ENCODE results near the gene H19. TPM values are rescaled to one million over a fixed set of nuclear protein-coding genes. Genes with fewer than 3 reads are reported as not detected.

Gene H19
- total and polyA plus RNA-seq, 12 donors = 338 to 22,690 (median 2,698) TPM

- TF ChIP-seq CTCF (IDR thresholded peaks at IDR 0.05) = no peak
- TF ChIP-seq POLR2A (IDR thresholded peaks at IDR 0.05) = no peak
- Histone ChIP-seq H3K4me1 (replicated peaks in 1 of 2) (no peaks in the 10 kb centered on the region), H3K27me3 (no peaks in the 10 kb centered on the region), H3K36me3 (replicated peaks in 1 of 2) (no peaks in the 10 kb centered on the region), H3K9me3 (replicated peaks in 1 of 3) (no peaks in the 10 kb centered on the region), H3K27ac (no peak overlapping the region), H3K4me3 (no peak overlapping the region)
- intact Hi-C loops (cut with DNase I) = no loop called here
- WGBS, 4 donors = no CpG with 5 or more reads among the region's 7 CpGs
- no peak for DNase-seq
Measured at GRCh38 chr11:2041153-2041552, 43.5 kb upstream of the H19 start.

GRCh38 chr11:2039198-2039759 is 41.6 kb upstream of the H19 start:
- WGBS, 4 donors = no CpG with 5 or more reads among the region's 20 CpGs
- no peaks in the 10 kb centered on the region for H3K36me3 ChIP-seq (replicated peaks in 1 of 2)
- no peak overlapping the region for H3K27ac ChIP-seq
- intact Hi-C loops (cut with DNase I) = no loop called here
- no peak for TF ChIP-seq CTCF (IDR thresholded peaks at IDR 0.05)
- TF ChIP-seq POLR2A (IDR thresholded peaks at IDR 0.05) = no peak
- no peak overlapping the region for H3K4me3 ChIP-seq
- no peaks in the 10 kb centered on the region for H3K9me3 ChIP-seq (replicated peaks in 1 of 3)
- no peaks in the 10 kb centered on the region for H3K27me3 ChIP-seq
- no peak for DNase-seq
- no peaks in the 10 kb centered on the region for H3K4me1 ChIP-seq (replicated peaks in 1 of 2)

- DNase-seq = no peak
- Histone ChIP-seq H3K36me3 (replicated peaks in 1 of 2) (no peaks in the 10 kb centered on the region), H3K27me3 (no peaks in the 10 kb centered on the region), H3K4me1 (replicated peaks in 1 of 2) (no peaks in the 10 kb centered on the region), H3K4me3 (no peak overlapping the region), H3K27ac (no peak overlapping the region), H3K9me3 (replicated peaks in 1 of 3) (no peaks in the 10 kb centered on the region)
- WGBS, 4 donors = no CpG with 5 or more reads among the region's 18 CpGs
- intact Hi-C loops (cut with DNase I) = no loop called here
- TF ChIP-seq POLR2A (IDR thresholded peaks at IDR 0.05) (no peak), CTCF (IDR thresholded peaks at IDR 0.05) (no peak)
Measured at GRCh38 chr11:2036863-2037486, 39.3 kb upstream of the H19 start.

- Histone ChIP-seq H3K36me3 (replicated peaks in 1 of 2) (no peaks in the 10 kb centered on the region), H3K27ac (no peak overlapping the region), H3K27me3 (no peaks in the 10 kb centered on the region), H3K9me3 (replicated peaks in 1 of 3) (no peaks in the 10 kb centered on the region), H3K4me3 (no peak overlapping the region), H3K4me1 (replicated peaks in 1 of 2) (no peaks in the 10 kb centered on the region)
- intact Hi-C loops (cut with DNase I) = no loop called here
- no peak for DNase-seq
- WGBS, 4 donors = no CpG with 5 or more reads among the region's 14 CpGs
- TF ChIP-seq CTCF (IDR thresholded peaks at IDR 0.05) = no peak
- TF ChIP-seq POLR2A (IDR thresholded peaks at IDR 0.05) = no peak
Measured at GRCh38 chr11:2035382-2035781, 37.7 kb upstream of the H19 start.
